22Rv1 (cell line): ENCODE data around the gene SLX4IP.
"Not testable (repeated sequence)": the region's sequence is repeated elsewhere in the genome, so short reads cannot be mapped to it uniquely, and the experiment has no call there.

Source experiments
- ZFX ChIP-seq: fragments of 450-650 bp; IDR thresholded peaks from 2 replicates; pipeline ENCODE4 v1.6.1; 2017; ENCODE audit warnings: antibody characterized with exemption, borderline replicate concordance
- TF ChIP-seq, protein P1 (sequence below): fragments of 450-650 bp; IDR thresholded peaks from 2 replicates; pipeline ENCODE4 v1.5.1; 2017; ENCODE audit warnings: mild to moderate bottlenecking

DNA sequence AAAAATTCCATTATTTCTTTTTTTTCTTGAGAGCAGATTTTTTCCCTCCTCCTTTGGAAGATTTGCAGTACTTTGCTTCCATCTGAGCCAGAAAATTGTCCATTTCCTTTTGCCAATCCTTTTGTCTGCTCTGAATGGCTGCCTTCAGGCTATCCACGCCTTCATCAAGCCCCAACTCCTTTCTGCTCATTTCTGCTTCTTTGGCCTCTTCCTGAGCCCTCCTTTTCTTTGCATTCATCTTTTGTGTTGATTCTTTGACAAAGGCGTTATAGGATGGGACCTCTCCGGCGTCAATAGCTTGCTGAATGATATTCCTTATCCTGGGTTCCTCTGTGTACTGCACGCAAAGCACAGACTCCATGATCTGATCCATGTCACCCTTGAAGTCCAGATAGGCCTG is 178.3 kb downstream of the SLX4IP start:
- TF ChIP-seq, protein P1, sequence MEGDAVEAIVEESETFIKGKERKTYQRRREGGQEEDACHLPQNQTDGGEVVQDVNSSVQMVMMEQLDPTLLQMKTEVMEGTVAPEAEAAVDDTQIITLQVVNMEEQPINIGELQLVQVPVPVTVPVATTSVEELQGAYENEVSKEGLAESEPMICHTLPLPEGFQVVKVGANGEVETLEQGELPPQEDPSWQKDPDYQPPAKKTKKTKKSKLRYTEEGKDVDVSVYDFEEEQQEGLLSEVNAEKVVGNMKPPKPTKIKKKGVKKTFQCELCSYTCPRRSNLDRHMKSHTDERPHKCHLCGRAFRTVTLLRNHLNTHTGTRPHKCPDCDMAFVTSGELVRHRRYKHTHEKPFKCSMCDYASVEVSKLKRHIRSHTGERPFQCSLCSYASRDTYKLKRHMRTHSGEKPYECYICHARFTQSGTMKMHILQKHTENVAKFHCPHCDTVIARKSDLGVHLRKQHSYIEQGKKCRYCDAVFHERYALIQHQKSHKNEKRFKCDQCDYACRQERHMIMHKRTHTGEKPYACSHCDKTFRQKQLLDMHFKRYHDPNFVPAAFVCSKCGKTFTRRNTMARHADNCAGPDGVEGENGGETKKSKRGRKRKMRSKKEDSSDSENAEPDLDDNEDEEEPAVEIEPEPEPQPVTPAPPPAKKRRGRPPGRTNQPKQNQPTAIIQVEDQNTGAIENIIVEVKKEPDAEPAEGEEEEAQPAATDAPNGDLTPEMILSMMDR: not testable (repeated sequence)
- not testable (repeated sequence) for TF ChIP-seq ZFX
